Astrocyte of the cerebellum (primary cell): ENCODE results near the gene SLC41A3.

Source experiments
- DNase-seq: peaks from one replicate; pipeline ENCODE4 v3.0.0-alpha.2; 2011; ENCODE audit warnings: low read depth
- H3K4me3 ChIP-seq: 2 replicates; pipeline ENCODE4 v1.5.1; 2011; ENCODE audit warnings: mild to moderate bottlenecking, low read depth, low read length, moderate library complexity
- in situ Hi-C: cut with HindIII; loops from 2 replicates; pipeline ENCODE4 v1.10.0; 2017; ENCODE audit warnings: low sequenced_read_pairs
- TF ChIP-seq, protein P1 (sequence below): IDR thresholded peaks from 2 replicates; pipeline ENCODE4 v1.5.1; 2012; ENCODE audit warnings: low read length, low read depth, moderate library complexity, mild to moderate bottlenecking; ENCODE audit errors: missing control alignments

SLC41A3 gene

DNA sequence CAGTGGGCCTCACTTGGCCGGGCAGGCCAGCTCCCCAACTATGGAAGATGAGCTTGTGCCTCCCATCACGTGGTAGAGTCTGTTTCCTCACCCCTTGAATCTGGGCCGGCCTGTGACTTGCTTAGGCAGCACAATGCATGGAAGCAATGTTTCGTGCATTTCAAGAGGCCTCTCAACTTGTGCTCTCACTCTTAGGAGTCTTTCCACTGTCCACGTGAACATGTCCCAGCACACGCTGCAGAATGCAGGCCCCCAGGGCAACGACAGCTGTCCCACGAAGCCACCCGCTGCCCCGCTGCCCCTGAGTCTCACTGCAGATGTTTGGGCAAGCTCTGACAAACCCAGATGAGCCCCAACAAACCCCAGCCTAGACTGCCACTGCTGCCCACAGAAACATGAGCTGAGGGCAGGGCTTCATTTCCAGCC lies 27.2 kb upstream of the SLC41A3 start:
- in situ Hi-C loops, result no loop called here
- no peak for DNase-seq
- TF ChIP-seq, protein P1, sequence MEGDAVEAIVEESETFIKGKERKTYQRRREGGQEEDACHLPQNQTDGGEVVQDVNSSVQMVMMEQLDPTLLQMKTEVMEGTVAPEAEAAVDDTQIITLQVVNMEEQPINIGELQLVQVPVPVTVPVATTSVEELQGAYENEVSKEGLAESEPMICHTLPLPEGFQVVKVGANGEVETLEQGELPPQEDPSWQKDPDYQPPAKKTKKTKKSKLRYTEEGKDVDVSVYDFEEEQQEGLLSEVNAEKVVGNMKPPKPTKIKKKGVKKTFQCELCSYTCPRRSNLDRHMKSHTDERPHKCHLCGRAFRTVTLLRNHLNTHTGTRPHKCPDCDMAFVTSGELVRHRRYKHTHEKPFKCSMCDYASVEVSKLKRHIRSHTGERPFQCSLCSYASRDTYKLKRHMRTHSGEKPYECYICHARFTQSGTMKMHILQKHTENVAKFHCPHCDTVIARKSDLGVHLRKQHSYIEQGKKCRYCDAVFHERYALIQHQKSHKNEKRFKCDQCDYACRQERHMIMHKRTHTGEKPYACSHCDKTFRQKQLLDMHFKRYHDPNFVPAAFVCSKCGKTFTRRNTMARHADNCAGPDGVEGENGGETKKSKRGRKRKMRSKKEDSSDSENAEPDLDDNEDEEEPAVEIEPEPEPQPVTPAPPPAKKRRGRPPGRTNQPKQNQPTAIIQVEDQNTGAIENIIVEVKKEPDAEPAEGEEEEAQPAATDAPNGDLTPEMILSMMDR, result no peak
- no peak overlapping the region for H3K4me3 ChIP-seq

DNA sequence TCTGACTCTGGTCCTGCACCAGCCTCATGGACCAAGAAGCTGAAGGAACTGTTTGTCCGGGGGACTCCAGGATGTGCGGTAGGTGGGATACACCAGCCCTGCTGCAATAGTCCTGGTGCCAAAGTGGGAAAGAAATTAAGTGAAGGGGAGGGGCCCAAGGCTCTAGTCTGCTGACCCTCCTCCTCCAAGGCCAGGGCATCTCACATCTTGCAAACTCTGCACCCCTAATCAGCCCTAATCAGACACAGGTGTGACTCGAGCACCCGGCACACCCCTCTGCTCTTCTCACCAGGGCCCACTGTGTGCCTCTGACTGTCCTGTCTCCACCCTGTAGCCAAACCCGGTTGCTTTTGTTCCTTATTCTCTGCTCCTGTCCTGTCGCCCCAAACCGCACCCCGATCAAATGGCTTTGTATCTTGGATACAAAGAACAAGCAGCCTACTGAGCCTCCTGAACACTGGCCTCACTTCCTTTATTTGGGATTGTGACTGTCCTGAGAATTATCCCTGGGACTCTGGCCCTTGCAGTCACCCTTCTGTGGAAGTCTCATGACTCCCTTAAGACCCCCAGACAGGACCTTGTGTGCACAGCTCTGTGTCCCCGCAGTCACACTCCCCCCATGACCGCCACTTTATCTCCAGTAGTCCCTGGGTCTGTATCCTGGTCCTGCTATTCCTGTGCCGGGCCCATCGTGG lies 26.7 kb upstream of the SLC41A3 start:
- in situ Hi-C loops, result no loop called here
- DNase-seq, result no peak
- no peak overlapping the region for H3K4me3 ChIP-seq

DNA sequence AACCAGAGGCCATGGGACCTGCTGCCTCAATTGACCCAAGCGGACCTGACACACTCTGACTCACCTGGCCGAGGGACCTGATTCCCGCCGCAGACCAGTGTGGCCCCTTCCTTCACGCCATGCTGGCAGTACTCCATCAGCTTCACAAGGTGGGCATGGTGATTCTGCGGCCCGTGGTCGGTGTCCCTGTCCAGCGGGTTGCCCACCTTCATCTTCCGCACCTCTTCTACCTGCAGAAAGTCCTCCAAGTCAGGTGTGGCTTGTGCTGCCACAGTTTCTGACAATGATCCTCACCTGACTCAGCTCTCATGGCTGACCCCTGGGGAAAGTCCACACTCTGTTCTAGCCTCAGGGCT lies 25.9 kb upstream of the SLC41A3 start:
- in situ Hi-C loops, result no loop called here
- DNase-seq, result no peak
- TF ChIP-seq, protein P1, result no peak
- H3K4me3 ChIP-seq, result no peak overlapping the region

More for the DNA sequence above, 26.7 kb upstream of the SLC41A3 start:
- TF ChIP-seq, protein P1, result no peak

DNA sequence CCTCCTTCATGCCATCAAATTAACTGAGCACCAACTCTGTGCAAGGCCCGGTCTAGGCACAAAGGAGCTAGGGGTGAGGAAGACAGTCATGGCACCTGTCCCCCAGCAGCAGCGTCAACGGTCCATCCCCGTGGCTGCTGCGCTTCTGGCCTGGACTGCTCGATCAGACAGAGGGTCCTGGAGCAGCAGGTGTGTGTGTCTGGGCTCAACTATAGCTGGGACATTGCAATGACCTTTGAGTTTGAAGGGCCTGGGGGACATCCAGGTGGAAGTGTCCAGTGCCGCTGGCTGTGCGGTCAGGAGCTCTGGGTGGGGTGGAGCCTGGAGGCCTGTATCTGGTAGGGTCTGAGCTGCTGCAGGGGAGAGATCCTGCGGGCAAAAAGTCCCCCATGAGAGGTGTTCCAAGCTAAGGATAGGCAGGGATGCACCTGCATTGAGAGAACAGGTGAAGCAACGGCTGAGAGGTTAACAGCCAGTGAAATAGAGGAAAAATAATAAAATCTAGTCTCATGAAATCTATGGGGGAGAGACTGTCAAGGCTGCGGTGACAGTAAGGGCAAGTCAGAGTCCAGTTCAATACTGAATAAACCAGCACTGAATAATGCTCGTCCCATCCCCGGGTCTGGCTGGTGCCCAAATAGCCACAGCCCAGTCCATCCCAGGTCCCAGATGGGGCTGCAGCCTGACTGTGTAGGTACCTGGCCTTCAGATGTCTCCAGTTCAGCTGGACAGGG lies 25.4 kb upstream of the SLC41A3 start:
- DNase-seq, result no peak
- H3K4me3 ChIP-seq, result no peak overlapping the region
- in situ Hi-C loops, result no loop called here
- TF ChIP-seq, protein P1, result no peak

DNA sequence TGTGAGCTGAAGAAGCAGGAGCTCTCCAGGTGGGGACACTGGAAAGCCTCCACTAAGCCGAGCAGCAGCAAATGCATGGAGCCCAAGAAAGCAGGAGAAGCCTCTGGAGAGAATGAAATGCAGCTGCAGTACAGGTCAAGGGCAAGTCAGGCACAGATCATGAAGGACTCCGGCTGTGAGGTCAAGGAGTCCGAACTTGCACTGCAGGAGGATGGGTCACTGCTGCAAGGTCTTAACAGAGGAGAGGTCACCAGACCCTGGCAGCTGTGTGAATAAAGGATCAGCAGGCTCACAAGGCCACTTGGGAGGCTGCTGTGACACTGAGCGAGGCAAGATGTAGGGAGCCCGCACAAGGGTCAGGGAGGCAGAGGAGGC lies 24.7 kb upstream of the SLC41A3 start:
- in situ Hi-C loops, result no loop called here
- DNase-seq, result no peak
- TF ChIP-seq, protein P1, result no peak
- no peak overlapping the region for H3K4me3 ChIP-seq

DNA sequence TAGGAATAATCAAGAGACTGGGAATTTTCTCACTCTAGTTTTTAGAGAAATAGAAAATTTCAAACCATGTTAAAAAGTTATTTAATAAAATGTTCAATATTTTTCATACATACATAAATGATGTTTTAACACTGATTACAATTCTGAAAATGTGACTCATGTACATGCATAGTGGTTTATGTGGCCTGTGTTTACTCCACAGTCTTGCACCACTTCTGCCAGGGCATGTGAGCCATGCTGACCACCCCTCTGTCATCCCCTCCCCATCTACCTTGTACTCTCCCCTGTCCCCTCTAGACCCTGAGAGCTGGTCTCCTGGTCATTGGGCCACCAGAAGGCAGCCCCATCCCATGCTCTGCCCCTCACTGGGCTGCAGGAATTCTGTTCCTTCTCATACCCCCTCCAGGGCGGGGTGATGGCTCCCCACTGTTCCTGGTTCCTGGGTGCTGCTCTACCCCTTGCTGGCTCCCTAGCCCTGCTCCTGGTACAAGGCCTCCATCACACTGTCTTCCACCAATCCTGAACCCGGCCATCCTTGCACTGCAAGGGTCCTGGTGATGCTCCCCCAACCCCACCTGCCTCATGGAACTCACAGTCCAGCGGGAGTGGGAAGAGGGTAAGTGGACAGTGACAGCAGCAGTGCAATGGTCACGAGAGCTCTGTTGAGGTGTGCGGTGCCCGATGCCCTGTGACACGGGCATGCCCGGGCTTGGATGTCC lies 24.2 kb upstream of the SLC41A3 start:
- no peak overlapping the region for H3K4me3 ChIP-seq
- in situ Hi-C loops, result no loop called here
- TF ChIP-seq, protein P1, result no peak
- no peak for DNase-seq
